T-helper 9 cell (primary cell): ENCODE measurements around the gene SCARF1.
"Not testable (repeated sequence)": the region's sequence is repeated elsewhere in the genome, so short reads cannot be mapped to it uniquely, and the experiment has no call there.

ENCODE experiments used
- DNase-seq: peaks from one replicate; pipeline ENCODE4 v3.0.0-alpha.2; 2020
- total RNA-seq, 2 donors: gene quantifications; one replicate each; lab custom pipeline; 2026; lab: John Stamatoyannopoulos, UW

Gene SCARF1, protein sequence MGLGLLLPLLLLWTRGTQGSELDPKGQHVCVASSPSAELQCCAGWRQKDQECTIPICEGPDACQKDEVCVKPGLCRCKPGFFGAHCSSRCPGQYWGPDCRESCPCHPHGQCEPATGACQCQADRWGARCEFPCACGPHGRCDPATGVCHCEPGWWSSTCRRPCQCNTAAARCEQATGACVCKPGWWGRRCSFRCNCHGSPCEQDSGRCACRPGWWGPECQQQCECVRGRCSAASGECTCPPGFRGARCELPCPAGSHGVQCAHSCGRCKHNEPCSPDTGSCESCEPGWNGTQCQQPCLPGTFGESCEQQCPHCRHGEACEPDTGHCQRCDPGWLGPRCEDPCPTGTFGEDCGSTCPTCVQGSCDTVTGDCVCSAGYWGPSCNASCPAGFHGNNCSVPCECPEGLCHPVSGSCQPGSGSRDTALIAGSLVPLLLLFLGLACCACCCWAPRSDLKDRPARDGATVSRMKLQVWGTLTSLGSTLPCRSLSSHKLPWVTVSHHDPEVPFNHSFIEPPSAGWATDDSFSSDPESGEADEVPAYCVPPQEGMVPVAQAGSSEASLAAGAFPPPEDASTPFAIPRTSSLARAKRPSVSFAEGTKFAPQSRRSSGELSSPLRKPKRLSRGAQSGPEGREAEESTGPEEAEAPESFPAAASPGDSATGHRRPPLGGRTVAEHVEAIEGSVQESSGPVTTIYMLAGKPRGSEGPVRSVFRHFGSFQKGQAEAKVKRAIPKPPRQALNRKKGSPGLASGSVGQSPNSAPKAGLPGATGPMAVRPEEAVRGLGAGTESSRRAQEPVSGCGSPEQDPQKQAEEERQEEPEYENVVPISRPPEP
- total RNA-seq, result 0.97 to 1.5 reads per million in 2 donors

- DNase-seq, result no peak
Observed at GRCh38 chr17:1645207-1646171, at the start of gene SCARF1. TSS of gene SCARF1 (minus strand) at chr17:1645732. CDS start at chr17:1645697, 35 bp downstream.

DNA sequence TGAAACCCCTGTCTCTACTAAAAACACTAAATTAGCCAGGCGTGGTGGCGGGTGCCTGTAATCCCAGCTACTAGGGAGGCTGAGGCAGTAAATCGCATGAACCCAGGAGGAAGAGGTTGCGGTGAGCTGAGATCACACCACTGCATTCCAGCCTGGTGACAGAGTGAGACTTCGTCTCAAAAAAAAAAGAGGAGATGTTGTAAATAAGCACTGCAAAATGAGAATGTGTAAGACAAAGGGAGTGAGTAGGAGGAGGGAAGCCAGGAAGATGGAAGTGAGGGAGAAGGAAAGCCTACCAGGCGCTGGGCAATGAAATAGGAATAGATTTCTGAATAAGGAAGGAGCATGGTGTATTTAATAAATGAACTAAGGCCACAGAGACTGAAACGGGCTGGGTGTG lies 47.8 kb upstream of the SCARF1 start:
- DNase-seq, result no peak

- DNase-seq, result no peak
Observed at GRCh38 chr17:1690544-1691221, 45.2 kb upstream of the SCARF1 start.

- DNase-seq, result not testable (repeated sequence)
Observed at GRCh38 chr17:1688405-1688804, 42.9 kb upstream of the SCARF1 start.

- DNase-seq, result no peak
Observed at GRCh38 chr17:1686086-1686485, 40.6 kb upstream of the SCARF1 start.

- peak; percentile 95 for DNase-seq
Observed at GRCh38 chr17:1684378-1685189, 39.1 kb upstream of the SCARF1 start, which contains the start of gene PRPF8. TSS of gene PRPF8 (minus strand) at chr17:1684867. CDS start at chr17:1684571, 296 bp downstream.

DNA sequence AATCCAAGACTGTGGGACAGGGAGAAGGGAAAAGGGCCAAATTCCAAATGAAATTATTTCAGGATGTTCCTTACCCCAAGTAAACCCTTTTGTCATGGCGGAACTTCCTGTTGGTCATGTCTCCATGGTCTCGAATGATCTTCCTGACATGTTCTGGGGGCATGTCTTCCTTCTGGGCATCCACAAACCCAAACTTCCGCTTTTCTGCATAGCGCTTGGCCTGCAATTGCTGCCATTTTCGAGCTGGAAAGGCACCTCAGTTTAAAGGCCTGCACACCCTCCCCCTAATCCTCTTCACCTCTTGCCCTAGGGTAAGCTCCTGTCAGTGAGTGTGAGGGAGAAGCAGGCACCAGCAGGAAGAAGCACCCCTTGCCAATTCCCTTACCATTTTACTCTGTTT lies 37.9 kb upstream of the SCARF1 start:
- DNase-seq, result no peak

- DNase-seq, result no peak
Observed at GRCh38 chr17:1676401-1676800, 30.9 kb upstream of the SCARF1 start.

GRCh38 chr17:1673041-1673785 lies 27.7 kb upstream of the SCARF1 start:
- DNase-seq, result peak; percentile 26

DNA sequence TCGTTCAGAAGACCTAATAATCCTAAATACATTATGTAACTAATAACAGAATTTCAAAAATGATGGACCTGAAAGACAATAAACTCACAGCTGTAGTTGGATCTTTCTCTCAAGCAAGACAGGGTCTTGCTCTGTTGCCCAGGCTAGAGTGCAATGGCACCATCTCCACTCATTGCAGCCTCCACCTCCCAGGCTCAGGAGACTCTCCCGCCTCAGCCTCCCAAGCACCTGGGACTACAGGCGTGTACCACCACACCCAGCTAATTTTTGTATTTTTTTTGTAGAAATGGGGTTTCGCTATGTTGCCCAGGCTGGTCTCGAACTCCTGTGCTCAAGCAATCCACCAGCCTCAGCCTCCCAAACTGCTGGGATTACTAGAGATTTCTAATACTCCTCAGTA lies 18.4 kb upstream of the SCARF1 start:
- not testable (repeated sequence) for DNase-seq

- DNase-seq, result no peak
Observed at GRCh38 chr17:1661045-1661444, 15.5 kb upstream of the SCARF1 start.

GRCh38 chr17:1658100-1658499 lies 12.6 kb upstream of the SCARF1 start:
- no peak for DNase-seq

DNA sequence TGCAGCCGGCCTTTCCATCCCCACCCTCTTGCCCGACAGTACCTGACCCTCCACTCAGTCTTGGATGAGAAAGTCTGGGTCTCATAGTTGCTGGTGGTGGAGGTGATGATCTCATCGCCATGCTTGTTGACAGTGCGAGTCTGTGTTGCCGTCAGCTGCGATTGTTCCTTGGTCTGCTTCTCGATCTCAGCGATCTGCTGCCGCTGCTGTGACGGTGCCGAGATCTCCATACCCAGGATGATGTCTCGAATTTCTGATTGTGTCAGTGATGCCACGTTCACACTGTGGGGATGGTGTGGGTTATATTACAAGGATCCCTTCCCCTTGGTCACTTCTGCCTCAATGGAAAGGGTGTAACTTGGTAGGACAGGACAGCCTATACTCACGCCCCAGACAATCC lies 8.2 kb upstream of the SCARF1 start:
- no peak for DNase-seq

GRCh38 chr17:1652794-1653193 lies 7.3 kb upstream of the SCARF1 start:
- DNase-seq, result not testable (repeated sequence)

- DNase-seq, result no peak
Observed at GRCh38 chr17:1651559-1651844, 6.0 kb upstream of the SCARF1 start.

DNA sequence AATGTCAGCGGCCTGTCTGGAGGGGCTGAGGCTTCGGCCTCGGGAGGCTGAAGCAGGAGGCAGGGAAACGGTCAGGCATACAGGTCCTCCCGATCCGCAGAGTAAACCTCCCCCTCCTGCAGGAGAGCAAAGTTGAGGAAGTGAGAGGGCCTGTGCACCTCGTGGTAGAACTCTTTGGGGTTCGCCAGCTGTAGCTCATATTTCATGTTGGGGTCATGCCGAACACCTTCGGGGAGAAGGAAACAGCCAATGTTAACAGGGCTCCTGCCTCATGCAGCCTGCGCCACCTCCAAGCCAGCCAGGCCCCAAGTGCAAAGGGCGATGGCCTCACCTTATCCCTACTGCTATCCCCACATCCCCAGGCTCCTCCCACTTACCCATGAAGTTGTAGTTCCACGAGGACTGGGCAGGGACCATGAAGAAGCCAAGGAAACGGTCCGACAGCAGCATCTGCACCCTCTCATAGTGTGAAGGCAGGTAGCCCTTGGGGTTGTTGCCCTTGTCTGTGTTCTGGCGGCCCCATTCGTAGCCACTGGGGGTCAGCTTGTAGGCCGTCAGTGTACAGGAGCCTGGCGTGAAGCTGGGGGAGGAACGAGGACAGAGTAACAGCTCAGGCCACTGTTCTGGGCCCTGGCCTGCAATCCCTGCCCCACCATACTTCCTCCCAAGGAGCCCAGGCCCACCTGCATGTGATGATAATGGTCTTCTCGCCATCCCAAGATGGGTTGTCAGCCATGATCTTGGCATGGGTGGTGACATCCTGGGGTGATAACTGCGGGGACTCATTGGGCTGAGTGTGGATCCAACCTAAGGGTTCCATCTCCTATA lies 5.4 kb upstream of the SCARF1 start:
- no peak for DNase-seq

DNA sequence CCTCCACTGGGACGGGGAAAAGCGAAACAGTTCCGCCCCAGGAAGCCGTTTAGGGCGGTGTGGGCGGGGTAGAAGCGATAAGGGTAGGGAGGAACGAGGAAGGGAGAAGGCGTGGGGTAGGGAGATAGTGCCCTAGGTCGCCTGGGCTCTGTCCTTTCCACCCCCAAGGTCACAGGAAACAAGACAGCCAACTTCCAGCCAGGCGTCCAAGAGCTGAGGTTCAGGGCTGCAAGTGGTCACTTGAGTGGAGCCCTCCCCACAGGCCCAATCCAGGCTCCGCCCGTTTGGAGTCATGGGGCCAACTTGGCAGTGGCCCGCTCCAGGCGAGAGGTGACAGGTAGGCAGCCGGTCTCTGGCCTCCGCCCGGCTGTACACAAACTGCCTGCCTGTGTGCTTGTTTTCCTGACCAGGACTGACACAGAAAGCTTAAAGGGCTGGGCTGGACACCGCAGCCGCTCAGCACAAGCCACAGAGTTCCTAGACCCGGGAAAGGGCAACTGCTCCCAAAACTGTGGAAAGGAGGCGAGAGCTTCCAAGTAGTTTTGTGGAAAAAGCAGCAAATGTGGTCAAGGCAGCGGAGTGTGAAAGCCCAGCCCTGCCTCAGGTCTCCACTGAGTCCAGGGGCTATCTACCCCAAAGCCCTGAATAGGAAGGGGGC lies 4.4 kb upstream of the SCARF1 start, which contains the start of gene RILP:
RILP (minus strand) TSS at position 23 of the 658 bp plus-strand sequence. CDS start 62 bp downstream, outside the sequence.
- no peak for DNase-seq

GRCh38 chr17:1648963-1649843 lies 3.7 kb upstream of the SCARF1 start:
- peak; percentile 96 for DNase-seq
